Erythroblast (primary cell): Measurements from ENCODE around the gene CCDC40.

Source experiments
- GATA1 ChIP-seq: IDR thresholded peaks from 2 replicates; pipeline ENCODE4 v1.6.1; 2011; ENCODE audit warnings: low read depth, mild to moderate bottlenecking, control low read depth, low read length, moderate library complexity
- POLR2A ChIP-seq: IDR thresholded peaks from 2 replicates; pipeline ENCODE4 v1.6.1; 2011; ENCODE audit warnings: mild to moderate bottlenecking, low read length

GRCh38 chr17:80146121-80147034, 109.9 kb downstream of the CCDC40 start:
- TF ChIP-seq POLR2A (no peak), GATA1 (no peak)
